PFSK-1 (cell line): Measurements from ENCODE around the gene AKAP10.

ENCODE experiments used
- FOXP2 ChIP-seq: optimal IDR thresholded peaks from 2 replicates; pipeline ENCODE3; 2011; ENCODE audit warnings: borderline replicate concordance, control low read depth, inconsistent platforms; ENCODE audit not compliant: insufficient read depth; ENCODE audit errors: extremely low read length, extremely low read depth
- POLR2AphosphoS5 ChIP-seq: IDR thresholded peaks from 2 replicates; pipeline ENCODE4 v1.6.1; 2012; ENCODE audit warnings: low read depth, mild to moderate bottlenecking, control low read depth, low read length, moderate library complexity
- SIN3A ChIP-seq: IDR thresholded peaks from 2 replicates; pipeline ENCODE4 v1.6.1; 2012; ENCODE audit warnings: mild to moderate bottlenecking, low read length, moderate library complexity, borderline replicate concordance; ENCODE audit not compliant: insufficient read depth
- TAF1 ChIP-seq: IDR thresholded peaks from 2 replicates; pipeline ENCODE4 v1.6.1; 2012; ENCODE audit warnings: low read length, control low read depth, borderline replicate concordance; ENCODE audit not compliant: insufficient read depth
- TF ChIP-seq, protein P1 (sequence below), 2 experiments: IDR thresholded peaks; 2 replicates each; pipeline versions ENCODE4 v1.6.1 to v1.8.0; 2011 to 2012; ENCODE audit warnings: low read depth in 2 of 2, low read length in 2 of 2, control low read depth in 1 of 2, inconsistent platforms in 1 of 2, mild to moderate bottlenecking in 1 of 2, moderate library complexity in 1 of 2; ENCODE audit not compliant: insufficient read depth in 1 of 2

DNA sequence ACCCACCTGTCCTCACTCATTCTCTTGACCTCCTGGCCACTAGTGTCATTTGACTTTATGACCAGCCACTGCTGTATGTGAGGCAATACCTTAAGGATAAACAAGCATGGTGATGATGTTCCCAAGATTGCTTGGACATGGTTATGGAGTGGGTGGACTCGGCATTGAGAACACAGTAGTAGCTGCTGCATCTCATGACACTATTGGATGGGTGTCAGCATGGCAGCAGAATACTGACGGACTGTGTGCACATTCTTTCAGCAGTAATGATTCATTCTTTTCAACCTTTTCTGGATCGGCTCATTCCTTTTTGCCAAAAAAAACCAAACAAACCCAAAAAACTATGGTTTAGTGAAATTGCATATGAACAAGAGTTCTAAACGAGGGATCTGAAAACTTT is 45.1 kb upstream of the AKAP10 start:
- TF ChIP-seq POLR2AphosphoS5 (no peak), SIN3A (no peak), TAF1 (no peak), FOXP2 (no peak)
- TF ChIP-seq, protein P1, sequence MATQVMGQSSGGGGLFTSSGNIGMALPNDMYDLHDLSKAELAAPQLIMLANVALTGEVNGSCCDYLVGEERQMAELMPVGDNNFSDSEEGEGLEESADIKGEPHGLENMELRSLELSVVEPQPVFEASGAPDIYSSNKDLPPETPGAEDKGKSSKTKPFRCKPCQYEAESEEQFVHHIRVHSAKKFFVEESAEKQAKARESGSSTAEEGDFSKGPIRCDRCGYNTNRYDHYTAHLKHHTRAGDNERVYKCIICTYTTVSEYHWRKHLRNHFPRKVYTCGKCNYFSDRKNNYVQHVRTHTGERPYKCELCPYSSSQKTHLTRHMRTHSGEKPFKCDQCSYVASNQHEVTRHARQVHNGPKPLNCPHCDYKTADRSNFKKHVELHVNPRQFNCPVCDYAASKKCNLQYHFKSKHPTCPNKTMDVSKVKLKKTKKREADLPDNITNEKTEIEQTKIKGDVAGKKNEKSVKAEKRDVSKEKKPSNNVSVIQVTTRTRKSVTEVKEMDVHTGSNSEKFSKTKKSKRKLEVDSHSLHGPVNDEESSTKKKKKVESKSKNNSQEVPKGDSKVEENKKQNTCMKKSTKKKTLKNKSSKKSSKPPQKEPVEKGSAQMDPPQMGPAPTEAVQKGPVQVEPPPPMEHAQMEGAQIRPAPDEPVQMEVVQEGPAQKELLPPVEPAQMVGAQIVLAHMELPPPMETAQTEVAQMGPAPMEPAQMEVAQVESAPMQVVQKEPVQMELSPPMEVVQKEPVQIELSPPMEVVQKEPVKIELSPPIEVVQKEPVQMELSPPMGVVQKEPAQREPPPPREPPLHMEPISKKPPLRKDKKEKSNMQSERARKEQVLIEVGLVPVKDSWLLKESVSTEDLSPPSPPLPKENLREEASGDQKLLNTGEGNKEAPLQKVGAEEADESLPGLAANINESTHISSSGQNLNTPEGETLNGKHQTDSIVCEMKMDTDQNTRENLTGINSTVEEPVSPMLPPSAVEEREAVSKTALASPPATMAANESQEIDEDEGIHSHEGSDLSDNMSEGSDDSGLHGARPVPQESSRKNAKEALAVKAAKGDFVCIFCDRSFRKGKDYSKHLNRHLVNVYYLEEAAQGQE (IDR thresholded peaks at IDR 0.05; ENCODE audit: insufficient read depth in 1 of 2, low read depth in 2 of 2, low read length in 2 of 2): no peak
